CD4-positive, alpha-beta T cell (primary cell): Measurements from ENCODE around the gene C2orf76. TPM values are rescaled to one million over a fixed set of nuclear protein-coding genes. Genes with fewer than 3 reads are reported as not detected.

ENCODE experiments used
- ATAC-seq: fragments of 200-7000 bp; cut with Tn5 transposase; one replicate; pipeline ENCODE4 v1.10.0; 2022; ENCODE audit warnings: mild to moderate bottlenecking; ENCODE audit not compliant: poor library complexity
- CTCF ChIA-PET: fragments of 350-600 bp; sonication (Branson Sonifier 250); formaldehyde crosslinking; loops from one replicate; lab custom pipeline; 2021; ENCODE audit warnings: antibody characterized with exemption, inconsistent platforms; lab: Charles Lee
- POLR2A ChIA-PET: fragments of 350-600 bp; sonication (Branson Sonifier 250); formaldehyde crosslinking; loops from one replicate; lab custom pipeline; 2021; ENCODE audit warnings: antibody characterized with exemption, inconsistent platforms; lab: Charles Lee
- DNase-seq, 14 experiments: peaks; one replicate each; pipeline ENCODE4 v3.0.0-alpha.2; 2013 to 2020; ENCODE audit warnings: mixed read lengths in 2 of 14
- H3K27ac ChIP-seq, 2 donors: one replicate each; pipeline versions ENCODE4 v1.5.1 to v1.7.0; 2013; ENCODE audit warnings: low read length in 2 of 2, low read depth in 1 of 2, mild to moderate bottlenecking in 1 of 2
- H3K27me3 ChIP-seq, 2 experiments: 1 replicate in 1 of 2; 2 replicates in 1 of 2; pipeline versions ENCODE4 v1.6.1 to v1.7.0; 2013; ENCODE audit warnings: low read length in 2 of 2, control low read depth in 1 of 2, mild to moderate bottlenecking in 1 of 2, moderate library complexity in 1 of 2; ENCODE audit not compliant: insufficient read depth in 2 of 2, control insufficient read depth in 1 of 2
- H3K36me3 ChIP-seq: one replicate; pipeline ENCODE4 v1.6.1; 2013; ENCODE audit warnings: low read length, control low read depth; ENCODE audit not compliant: insufficient read depth
- H3K4me1 ChIP-seq: one replicate; pipeline ENCODE4 v1.6.1; 2013; ENCODE audit warnings: low read length, control low read depth; ENCODE audit not compliant: insufficient read depth
- H3K4me3 ChIP-seq: one replicate; pipeline ENCODE4 v1.5.1; 2013; ENCODE audit warnings: mild to moderate bottlenecking, low read length, moderate library complexity
- H3K9me3 ChIP-seq, 2 experiments: 1 replicate in 1 of 2; 2 replicates in 1 of 2; pipeline versions ENCODE4 v1.6.1 to v1.7.0; 2013; ENCODE audit warnings: low read length in 2 of 2, mild to moderate bottlenecking in 2 of 2, control low read depth in 1 of 2, moderate library complexity in 1 of 2; ENCODE audit not compliant: control insufficient read depth in 1 of 2, insufficient read depth in 1 of 2
- H3K27ac Mint-ChIP-seq: one replicate; pipeline ENCODE4 v1.8.0; 2020; ENCODE audit warnings: mixed read lengths
- H3K27me3 Mint-ChIP-seq: one replicate; pipeline ENCODE4 v1.8.0; 2021; ENCODE audit warnings: mixed read lengths
- H3K36me3 Mint-ChIP-seq: one replicate; pipeline ENCODE4 v1.8.0; 2021; ENCODE audit warnings: low read depth, mixed read lengths
- H3K4me1 Mint-ChIP-seq: one replicate; pipeline ENCODE4 v1.8.0; 2021; ENCODE audit warnings: low read depth, mixed read lengths
- H3K4me3 Mint-ChIP-seq: one replicate; pipeline ENCODE4 v1.8.0; 2020; ENCODE audit warnings: mild to moderate bottlenecking, mixed read lengths
- H3K9me3 Mint-ChIP-seq: one replicate; pipeline ENCODE4 v1.8.0; 2020; ENCODE audit warnings: mixed read lengths
- intact Hi-C, 2 experiments: fragments of 100-400 bp; cut with DNase I in 1 of 2; cut with micrococcal nuclease in 1 of 2; formaldehyde crosslinking; loops; one replicate each; pipeline versions ENCODE4 v1.15.1 to v1.9.0; 2023 to 2025; cut with DNase I, micrococcal nuclease
- polyA plus RNA-seq, 2 donors: library from polyadenylated mRNA; unstranded; fragments of 120-200 nt; gene quantifications; one replicate each; pipeline ENCODE4 v1.2.1, GENCODE V29; 2013
- total RNA-seq, 174 experiments: library from RNA in 2 of 174; stranded (reverse) in 2 of 174; gene quantifications; one replicate each; pipeline ENCODE4 v1.2.3 and lab custom pipeline; 2021 to 2026
- TF ChIP-seq, protein P1 (sequence below): fragments of 200-600 bp; IDR thresholded peaks from one replicate; pipeline ENCODE4 v1.8.0; 2022; ENCODE audit warnings: antibody characterized with exemption, mild to moderate bottlenecking

The C2orf76 gene
- total RNA-seq: 1 to 10 TPM; 2.8 to 4.5 TPM
- polyA plus RNA-seq (2013, experiment 1 of 2): 8.3 TPM
- 8.2 TPM for polyA plus RNA-seq (2013, experiment 2 of 2)
- total RNA-seq (lab: John Stamatoyannopoulos, UW): 1.7 to 9.7 (median 4.6) reads per million in 172 experiments

DNA sequence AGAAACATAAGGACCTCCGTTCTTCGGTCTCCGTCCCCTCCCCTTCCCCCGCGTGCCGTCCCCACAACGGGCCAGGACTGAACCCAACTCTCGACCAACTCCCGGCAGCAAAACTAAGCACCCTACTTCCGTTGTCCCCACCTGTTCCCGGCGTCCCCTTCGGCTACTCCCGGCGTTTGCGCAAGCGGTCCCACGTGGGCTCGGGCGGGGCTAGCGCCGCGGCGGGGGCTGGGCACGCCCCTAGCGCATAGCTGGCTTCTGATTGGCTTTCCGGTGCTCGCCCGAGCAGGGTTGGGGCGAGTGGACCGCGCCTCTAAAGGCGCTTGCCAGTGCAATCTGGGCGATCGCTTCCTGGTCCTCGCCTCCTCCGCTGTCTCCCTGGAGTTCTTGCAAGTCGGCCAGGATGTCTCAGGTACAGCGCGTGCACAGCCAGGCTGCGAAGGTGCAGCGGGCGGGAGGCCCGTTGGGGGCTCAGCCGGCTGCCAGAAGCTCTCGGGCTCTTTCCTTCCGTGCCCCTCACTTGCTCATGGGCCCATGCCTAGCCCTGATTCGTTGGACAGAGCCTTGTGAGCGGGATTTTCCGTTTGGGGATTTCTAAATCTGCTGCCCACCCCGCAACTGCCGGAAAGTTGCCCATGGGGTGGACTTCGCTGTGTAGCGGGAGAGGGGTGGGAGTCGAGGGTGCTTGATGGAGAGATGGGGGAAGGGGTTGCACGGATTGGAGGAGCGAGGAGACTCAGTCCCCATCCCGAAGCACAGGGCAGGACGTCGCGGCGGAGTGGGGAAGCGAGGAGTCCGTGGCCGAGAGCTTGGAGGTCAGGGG, at the start of gene C2orf76, which contains the start of gene DBI:
TSS of gene C2orf76 (minus strand) at position 186 of the 823 bp plus-strand sequence. CDS start 26,875 bp downstream, outside the sequence.
TSS of gene DBI (plus strand) at position 329 of the 823 bp plus-strand sequence. CDS start at position 404, 75 bp downstream.
- Histone ChIP-seq H3K36me3 (peaks cover 34% of the 10 kb centered on the region), H3K9me3 (peaks cover 0 to 2% of the 10 kb centered on the region in 2 experiments), H3K4me1 (peaks cover 41% of the 10 kb centered on the region), H3K4me3 (peak within 1 kb of the TSS; percentile 94), H3K27me3 (no peaks in the 10 kb centered on the region), H3K27ac (peak within 1 kb of the TSS; percentile 59 to 76)
- H3K27me3 Mint-ChIP-seq: no peaks in the 10 kb centered on the region
- H3K27ac Mint-ChIP-seq: peak within 1 kb of the TSS; percentile 89
- ChIA-PET CTCF (no interaction called here), POLR2A (interaction anchor here (0.8 to 1.2 kb wide), 6 partner anchors 8 to 1552 kb away, joined by 3 to 7 read pairs (median 4); partner anchors contain the start of genes DDX18 and TMEM177)
- peak within 1 kb of the TSS; percentile 91 for H3K4me3 Mint-ChIP-seq
- TF ChIP-seq, protein P1, sequence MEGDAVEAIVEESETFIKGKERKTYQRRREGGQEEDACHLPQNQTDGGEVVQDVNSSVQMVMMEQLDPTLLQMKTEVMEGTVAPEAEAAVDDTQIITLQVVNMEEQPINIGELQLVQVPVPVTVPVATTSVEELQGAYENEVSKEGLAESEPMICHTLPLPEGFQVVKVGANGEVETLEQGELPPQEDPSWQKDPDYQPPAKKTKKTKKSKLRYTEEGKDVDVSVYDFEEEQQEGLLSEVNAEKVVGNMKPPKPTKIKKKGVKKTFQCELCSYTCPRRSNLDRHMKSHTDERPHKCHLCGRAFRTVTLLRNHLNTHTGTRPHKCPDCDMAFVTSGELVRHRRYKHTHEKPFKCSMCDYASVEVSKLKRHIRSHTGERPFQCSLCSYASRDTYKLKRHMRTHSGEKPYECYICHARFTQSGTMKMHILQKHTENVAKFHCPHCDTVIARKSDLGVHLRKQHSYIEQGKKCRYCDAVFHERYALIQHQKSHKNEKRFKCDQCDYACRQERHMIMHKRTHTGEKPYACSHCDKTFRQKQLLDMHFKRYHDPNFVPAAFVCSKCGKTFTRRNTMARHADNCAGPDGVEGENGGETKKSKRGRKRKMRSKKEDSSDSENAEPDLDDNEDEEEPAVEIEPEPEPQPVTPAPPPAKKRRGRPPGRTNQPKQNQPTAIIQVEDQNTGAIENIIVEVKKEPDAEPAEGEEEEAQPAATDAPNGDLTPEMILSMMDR: no peak
- peaks cover 56% of the 10 kb centered on the region for H3K36me3 Mint-ChIP-seq
- ATAC-seq: peak; percentile 93
- intact Hi-C loops: loop anchor here in 1 of 2 experiments (5.0 to 10.0 kb wide), 10 partner anchors 310 to 1555 kb away; partner anchors contain the start of genes CCDC93, DDX18, INSIG2 and RALB
- no peaks in the 10 kb centered on the region for H3K9me3 Mint-ChIP-seq
- DNase-seq: peak; percentile 82 to 97 (median 88)
- peaks cover 59% of the 10 kb centered on the region for H3K4me1 Mint-ChIP-seq

DNA sequence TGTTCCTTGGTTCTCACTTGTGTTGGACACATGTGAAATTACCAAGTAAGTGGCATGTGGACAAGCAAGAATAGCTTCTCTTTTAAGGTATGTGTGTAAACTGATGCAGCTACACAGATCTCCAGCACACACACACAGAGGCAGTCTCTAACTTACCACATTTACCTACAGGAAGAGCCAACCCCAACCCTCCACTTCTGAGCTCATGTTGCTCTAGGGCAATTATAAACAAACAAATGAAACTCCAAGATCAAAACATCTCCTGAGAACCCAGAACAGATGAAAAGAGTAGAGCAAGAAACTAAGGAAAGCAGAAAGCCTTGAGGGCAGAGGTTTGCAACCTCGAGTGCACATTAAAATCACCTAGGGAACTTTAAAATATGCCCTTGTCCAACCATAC, 49.0 kb upstream of the C2orf76 start:
- no peak for DNase-seq
- Mint-ChIP-seq H3K36me3 (no peaks in the 10 kb centered on the region), H3K27ac (no peak overlapping the region), H3K4me3 (no peak overlapping the region), H3K9me3 (no peaks in the 10 kb centered on the region), H3K27me3 (peaks cover 28% of the 10 kb centered on the region), H3K4me1 (no peaks in the 10 kb centered on the region)
- Histone ChIP-seq H3K27ac (no peak overlapping the region), H3K4me3 (no peak overlapping the region), H3K9me3 (no peaks in the 10 kb centered on the region), H3K4me1 (no peaks in the 10 kb centered on the region), H3K27me3 (no peaks in the 10 kb centered on the region), H3K36me3 (no peaks in the 10 kb centered on the region)
- CTCF ChIA-PET: no interaction called here
- POLR2A ChIA-PET: interaction anchor here (0.7 kb wide), 1 partner anchor 10 kb away, joined by 3 read pairs; no protein-coding TSS in a partner anchor
- TF ChIP-seq, protein P1: no peak
- intact Hi-C loops: no loop called here
- no peak for ATAC-seq

DNA sequence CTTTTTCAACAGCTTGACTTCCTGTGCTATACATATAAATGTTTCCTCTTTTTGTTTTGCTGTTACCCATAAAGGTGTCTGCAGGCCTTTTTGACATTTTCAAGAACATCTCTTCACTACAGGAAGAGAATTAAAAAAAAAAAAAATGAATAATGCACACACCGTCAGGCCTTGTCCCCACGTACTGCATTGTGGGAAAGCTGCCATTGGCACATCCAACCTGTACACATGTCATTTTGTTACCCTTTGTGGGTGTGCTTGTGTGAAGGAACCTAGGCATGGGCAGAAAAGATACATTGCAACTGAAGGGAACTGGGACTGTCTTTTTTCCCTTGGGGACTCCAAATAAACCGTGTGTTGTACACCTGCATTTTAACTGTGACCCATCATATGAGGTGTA, 48.3 kb upstream of the C2orf76 start:
- ATAC-seq: no peak
- Mint-ChIP-seq H3K9me3 (no peaks in the 10 kb centered on the region), H3K4me3 (no peak overlapping the region), H3K4me1 (no peaks in the 10 kb centered on the region), H3K27me3 (peaks cover 28% of the 10 kb centered on the region), H3K36me3 (no peaks in the 10 kb centered on the region), H3K27ac (no peak overlapping the region)
- intact Hi-C loops: no loop called here
- no peaks in the 10 kb centered on the region for H3K4me1 ChIP-seq
- TF ChIP-seq, protein P1: no peak
- H3K9me3 ChIP-seq: no peaks in the 10 kb centered on the region
- no peak for DNase-seq
- H3K36me3 ChIP-seq: no peaks in the 10 kb centered on the region
- H3K27me3 ChIP-seq: no peaks in the 10 kb centered on the region
- H3K4me3 ChIP-seq: no peak overlapping the region
- H3K27ac ChIP-seq: no peak overlapping the region
- POLR2A ChIA-PET: no interaction called here
- CTCF ChIA-PET: no interaction called here
